GM18505 (cell line): Measurements from ENCODE around the gene ACAD10.

Experiments
- ATAC-seq: cut with Tn5 transposase; IDR thresholded peaks from one replicate; pipeline ENCODE4 v1.9.1; 2021; ENCODE audit not compliant: unreplicated experiment
- POLR2A ChIP-seq: IDR thresholded peaks from 4 replicates; pipeline ENCODE4 v1.6.1; 2011; ENCODE audit warnings: borderline replicate concordance; ENCODE audit not compliant: insufficient read depth, insufficient read length; ENCODE audit errors: extremely low read depth

Gene ACAD10

DNA sequence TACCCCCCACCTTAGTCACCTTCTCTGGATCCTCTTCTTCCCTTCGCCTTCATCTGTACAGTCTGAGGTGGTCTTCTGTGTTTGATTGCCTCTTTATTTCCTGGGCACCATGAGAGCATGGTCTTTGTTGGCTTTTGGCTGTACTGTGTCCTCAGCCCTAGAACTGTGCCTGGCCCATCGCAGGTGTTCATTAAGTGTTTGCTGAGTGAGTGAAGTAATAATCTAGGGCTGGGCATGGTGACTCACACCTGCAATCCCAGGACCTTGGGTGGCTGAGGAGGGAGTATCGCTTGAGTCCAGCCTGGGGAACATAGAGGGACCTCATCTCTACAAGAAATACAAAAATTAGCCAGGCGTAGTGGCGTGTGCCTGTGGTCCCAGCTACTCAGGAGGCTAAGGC is 94.8 kb downstream of the ACAD10 start:
- no peak for TF ChIP-seq POLR2A
- no peak for ATAC-seq

DNA sequence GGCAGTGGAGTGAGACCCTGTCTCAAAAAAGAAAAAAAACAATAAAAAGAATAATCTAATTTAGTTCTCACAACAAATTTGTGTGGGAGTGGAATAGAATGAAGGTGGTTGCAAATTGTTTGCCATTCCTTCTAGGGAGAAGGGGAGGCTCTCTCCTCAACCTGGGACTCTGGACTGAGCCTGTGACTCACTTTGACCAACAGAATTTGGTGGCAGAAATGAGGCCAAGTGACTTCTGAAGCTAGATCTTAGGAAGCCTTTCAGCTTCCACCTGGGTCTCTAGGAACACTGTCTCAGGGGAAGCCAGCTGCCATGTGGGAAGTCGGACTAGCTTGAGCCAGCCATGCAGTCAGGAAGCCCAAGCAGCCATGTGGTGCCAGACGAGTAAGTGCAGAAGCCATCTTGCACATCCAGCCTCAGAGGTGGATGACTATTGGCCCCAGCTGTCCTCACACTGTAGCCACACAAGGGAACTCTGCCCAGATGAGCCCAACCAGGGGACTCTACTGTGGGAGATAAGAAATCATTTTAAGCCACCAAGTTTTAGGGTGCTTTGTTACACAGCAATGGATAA is 95.3 kb downstream of the ACAD10 start:
- ATAC-seq, result no peak
- TF ChIP-seq POLR2A, result no peak

DNA sequence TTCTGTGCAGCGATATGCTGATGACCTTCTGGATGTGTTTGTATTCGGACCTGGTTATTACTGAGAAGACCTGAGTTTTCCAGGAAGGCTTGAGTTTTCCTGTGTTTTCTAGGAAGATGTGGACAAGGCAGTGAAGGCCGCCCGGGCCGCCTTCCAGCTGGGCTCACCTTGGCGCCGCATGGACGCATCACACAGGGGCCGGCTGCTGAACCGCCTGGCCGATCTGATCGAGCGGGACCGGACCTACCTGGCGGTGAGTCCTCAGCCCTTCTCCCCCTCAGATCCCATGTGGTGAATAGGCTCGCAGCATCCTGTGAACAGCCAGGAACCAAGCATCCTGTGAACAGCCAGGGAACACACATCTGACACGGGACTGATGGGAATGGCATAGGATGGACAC is 97.2 kb downstream of the ACAD10 start:
- ATAC-seq, result no peak
- no peak for TF ChIP-seq POLR2A

DNA sequence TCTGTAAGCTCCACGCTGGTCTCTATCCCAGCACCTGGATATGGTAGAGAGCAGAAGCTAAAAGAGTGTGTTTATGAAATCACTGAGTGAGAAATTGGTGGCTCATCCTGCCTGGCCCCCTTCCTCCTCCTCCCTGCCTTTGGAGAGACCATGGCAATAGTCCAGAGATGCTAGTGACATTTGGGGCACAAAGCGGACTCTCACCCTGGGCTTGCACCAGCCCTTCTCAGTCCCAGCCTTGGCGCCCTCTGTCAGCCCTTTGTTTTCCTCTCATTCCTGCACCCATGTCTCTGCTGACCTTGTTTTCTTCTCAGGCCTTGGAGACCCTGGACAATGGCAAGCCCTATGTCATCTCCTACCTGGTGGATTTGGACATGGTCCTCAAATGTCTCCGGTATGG is 99.1 kb downstream of the ACAD10 start:
- no peak for TF ChIP-seq POLR2A
- no peak for ATAC-seq

DNA sequence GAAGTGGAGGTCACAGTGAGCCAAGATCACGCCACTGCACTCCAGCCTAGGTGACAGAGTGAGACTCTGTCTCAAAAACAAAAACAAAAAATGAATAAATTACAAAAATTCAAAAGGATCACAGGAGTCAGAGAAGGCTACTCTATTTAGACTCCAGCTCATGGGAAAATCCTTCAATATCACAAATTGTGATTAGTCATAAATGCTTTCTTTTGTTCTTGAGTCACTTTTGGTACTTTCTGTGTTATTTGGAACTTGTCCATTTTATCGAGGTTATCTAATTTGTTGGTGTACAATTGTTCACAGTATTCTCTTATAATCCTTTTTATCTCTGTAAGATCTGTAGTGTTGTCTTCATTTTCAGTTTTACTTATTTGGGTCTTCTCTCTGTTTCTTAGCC is 99.8 kb downstream of the ACAD10 start:
- ATAC-seq, result no peak
- TF ChIP-seq POLR2A, result no peak

DNA sequence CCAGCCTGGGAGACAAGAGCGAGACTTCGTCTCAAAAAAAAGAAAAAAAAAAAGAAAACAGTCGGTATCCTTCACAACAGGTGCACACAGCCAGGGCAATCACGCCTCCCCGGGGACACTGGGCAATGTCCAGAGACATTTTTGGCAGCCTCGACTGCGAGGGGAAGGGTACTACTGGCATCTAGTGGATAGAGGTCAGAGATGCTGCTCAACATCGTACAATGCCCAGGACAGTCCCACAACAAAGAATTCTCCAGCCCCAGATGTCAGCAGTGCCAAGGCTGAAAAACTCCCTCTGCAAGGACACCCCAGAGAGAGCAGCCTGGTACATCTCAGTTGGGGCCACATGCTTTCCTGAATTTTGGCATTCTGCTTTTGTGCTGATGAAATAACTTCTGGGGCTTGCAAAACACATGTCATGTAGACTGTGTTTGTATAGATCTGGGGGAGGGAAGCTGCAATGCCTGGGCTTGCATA is 102.4 kb downstream of the ACAD10 start:
- ATAC-seq, result no peak
- TF ChIP-seq POLR2A, result no peak

DNA sequence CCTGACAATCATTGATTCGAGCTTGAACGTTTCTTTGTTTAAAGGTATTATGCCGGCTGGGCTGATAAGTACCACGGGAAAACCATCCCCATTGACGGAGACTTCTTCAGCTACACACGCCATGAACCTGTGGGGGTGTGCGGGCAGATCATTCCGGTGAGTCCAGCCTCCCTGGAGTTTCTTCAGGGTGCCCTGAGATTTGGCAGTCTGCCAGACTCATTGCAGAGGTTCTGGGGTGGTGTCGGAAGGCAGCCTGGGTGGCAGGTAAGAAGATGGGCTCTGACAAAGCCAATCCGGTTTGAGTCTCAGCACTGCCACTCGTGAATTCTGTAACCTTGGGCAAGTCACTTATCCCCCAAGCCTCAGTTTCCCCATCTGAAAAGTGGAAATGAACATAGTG is 103.9 kb downstream of the ACAD10 start:
- TF ChIP-seq POLR2A, result no peak
- no peak for ATAC-seq

DNA sequence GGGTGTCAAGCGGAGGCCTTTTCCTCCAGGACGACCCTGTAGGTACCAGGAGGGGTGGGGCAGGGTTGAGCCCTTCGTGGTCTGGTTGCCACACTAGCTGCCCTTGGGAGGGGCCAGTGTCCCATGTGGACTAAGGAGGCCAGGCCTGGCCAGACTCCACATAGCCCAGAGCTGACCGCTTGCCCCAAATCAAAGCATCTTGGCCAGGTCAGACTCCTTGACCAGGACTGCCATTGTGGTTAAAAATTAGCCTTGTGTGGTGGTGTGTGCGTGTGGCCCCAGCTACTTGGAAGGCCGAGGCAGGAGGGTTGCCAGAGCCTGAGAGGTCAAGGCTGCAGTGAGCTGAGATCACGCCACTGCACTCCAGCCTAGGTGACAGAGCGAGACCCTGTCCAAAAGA is 105.7 kb downstream of the ACAD10 start:
- no peak for ATAC-seq
- TF ChIP-seq POLR2A, result no peak

DNA sequence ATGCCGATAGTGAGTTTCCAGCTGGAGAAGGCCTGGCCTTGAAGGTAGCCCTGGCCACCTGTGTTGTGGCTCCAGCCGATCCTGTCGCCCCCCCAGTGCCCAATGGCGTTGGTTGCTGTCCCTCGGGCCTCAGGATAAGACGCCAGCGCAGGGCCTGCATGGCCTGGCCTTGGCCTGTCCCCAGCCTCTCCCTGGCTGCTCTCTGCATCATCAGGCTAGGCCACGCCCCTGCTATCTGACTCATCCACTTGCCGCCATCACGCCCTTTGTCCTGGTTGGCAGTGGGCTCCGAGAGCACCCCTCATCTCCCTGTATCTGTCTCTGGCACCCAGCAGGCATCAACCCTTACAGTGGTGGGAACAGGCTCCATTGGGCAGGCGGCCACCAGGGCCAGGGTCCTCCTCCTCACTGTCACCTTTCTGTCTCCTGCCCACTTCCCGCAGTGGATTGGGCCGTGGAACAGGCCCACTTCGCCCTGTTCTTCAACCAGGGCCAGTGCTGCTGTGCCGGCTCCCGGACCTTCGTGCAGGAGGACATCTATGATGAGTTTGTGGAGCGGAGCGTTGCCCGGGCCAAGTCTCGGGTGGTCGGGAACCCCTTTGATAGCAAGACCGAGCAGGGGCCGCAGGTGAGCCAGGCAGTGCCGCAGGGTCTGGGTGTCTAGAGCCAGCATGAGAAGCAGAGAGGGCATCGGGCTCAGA is 106.5 kb downstream of the ACAD10 start:
- no peak for TF ChIP-seq POLR2A
- no peak for ATAC-seq

DNA sequence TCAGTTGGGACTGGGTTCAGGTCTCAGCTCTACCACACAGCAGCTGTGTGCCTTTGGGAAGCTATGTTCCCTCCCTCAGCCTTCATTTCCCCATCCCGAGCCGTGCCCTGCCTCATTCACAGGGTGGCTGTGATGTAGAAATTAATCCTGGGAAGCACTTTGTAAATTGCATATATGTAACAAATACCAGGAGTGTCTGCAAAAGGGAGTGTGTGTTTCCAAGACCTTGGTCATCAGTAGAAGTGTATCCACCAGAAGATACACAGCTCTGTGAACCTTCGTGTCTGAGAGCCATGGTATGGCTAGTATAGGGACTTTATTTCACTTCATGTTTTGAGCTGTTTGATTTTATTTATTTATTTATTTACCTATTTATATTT is 107.0 kb downstream of the ACAD10 start:
- no peak for TF ChIP-seq POLR2A
- ATAC-seq, result no peak

DNA sequence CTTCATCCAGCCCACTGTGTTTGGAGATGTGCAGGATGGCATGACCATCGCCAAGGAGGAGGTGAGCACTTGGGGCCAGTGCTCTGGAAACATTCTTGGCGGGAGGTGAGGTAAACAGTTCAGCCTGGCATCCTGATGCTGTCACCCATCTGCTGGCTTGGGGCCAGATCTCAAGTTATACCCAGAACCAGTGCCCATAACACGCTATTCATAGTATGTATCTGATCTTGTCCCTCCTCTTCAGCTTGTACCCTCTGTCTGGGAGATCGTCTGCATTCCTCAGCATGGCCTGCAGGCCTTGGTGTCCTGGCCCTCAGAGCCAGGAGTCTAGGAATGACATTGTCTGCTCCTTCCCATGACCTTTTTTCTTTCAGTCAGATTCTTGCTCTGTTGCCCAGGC is 112.3 kb downstream of the ACAD10 start:
- no peak for ATAC-seq
- TF ChIP-seq POLR2A, result no peak

DNA sequence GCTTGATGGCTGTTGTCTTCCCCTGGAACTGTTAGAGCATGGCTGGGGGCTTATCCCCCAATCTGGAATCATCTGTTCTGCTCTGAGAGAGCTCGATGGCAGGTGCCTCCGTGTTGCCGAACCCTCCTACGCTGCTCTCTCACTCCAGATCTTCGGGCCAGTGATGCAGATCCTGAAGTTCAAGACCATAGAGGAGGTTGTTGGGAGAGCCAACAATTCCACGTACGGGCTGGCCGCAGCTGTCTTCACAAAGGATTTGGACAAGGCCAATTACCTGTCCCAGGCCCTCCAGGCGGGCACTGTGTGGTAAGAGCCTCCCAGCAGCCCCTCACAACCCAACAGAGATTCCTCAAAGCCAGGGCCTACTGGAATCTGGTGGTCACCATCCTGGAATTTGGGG is 113.9 kb downstream of the ACAD10 start:
- TF ChIP-seq POLR2A, result no peak
- ATAC-seq, result no peak

DNA sequence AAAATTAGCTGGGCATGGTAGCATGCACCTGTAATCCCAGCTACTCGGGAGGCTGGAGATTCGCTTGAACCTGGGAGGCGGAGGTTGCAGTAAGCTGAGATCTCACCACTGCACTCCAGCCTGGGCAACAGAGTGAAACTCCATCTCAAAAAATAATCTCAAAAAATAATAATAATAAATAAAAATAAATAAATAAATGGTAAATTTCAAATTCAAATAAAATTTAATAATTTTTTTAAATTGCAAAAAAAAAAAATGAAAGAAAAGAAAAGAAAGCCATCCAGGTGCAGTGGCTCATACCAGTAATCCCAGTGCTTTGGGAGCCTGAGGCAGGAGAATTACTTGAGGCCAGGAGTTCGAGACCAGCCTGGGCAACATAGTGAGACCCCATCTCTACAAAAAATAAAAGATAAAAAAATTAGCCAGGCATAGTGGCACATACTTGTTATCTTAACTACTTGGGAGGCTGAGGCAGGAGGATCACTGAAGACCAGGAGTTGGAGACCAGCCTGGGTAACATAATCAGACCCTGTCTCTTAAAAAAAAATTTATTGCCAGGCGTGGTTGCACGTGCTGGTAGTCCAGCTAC is 117.3 kb downstream of the ACAD10 start:
- ATAC-seq, result no peak
- TF ChIP-seq POLR2A, result no peak

DNA sequence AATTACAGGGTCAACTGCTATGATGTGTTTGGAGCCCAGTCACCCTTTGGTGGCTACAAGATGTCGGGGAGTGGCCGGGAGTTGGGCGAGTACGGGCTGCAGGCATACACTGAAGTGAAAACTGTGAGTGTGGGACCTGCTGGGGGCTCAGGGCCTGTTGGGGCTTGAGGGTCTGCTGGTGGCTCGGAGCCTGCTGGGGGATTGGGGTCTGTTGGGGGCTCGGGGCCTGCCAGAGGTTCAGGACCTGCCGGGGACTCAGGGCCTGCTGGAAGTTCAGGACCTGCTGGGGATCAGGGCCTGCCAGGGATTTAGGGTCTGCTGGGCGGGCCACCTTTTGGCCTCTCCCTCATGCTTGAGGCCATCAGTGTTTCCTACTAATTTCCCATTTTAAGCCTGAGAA is 118.0 kb downstream of the ACAD10 start:
- no peak for TF ChIP-seq POLR2A
- ATAC-seq, result no peak
